HG03196 (cell line): ENCODE measurements around the gene GABRQ.
"Not testable (repeated sequence)": the region's sequence is repeated elsewhere in the genome, so short reads cannot be mapped to it uniquely, and the experiment has no call there.

Experiments used
- ATAC-seq: cut with Tn5 transposase; IDR thresholded peaks from one replicate; pipeline ENCODE4 v1.9.1; 2021; ENCODE audit not compliant: unreplicated experiment

Gene GABRQ

GRCh38 chrX:152656890-152657289 lies 19.2 kb downstream of the GABRQ start:
- no peak for ATAC-seq

GRCh38 chrX:152658302-152658701 lies 20.6 kb downstream of the GABRQ start:
- ATAC-seq, result no peak

- no peak for ATAC-seq
Measured at GRCh38 chrX:152663086-152663485, 25.4 kb downstream of the GABRQ start.

GRCh38 chrX:152674135-152674534 lies 36.4 kb downstream of the GABRQ start:
- ATAC-seq, result no peak

- ATAC-seq, result not testable (repeated sequence)
Measured at GRCh38 chrX:152674652-152675051, 37.0 kb downstream of the GABRQ start.

GRCh38 chrX:152681012-152681411 lies 43.3 kb downstream of the GABRQ start:
- ATAC-seq, result not testable (repeated sequence)

- not testable (repeated sequence) for ATAC-seq
Measured at GRCh38 chrX:152697952-152698931, 60.5 kb downstream of the GABRQ start, which contains the start of gene MAGEA3. MAGEA3 (plus strand) TSS chrX:152698794; CDS start chrX:152700833, 2,039 bp downstream.

GRCh38 chrX:152700390-152700789 lies 62.7 kb downstream of the GABRQ start:
- ATAC-seq, result not testable (repeated sequence)

- ATAC-seq, result not testable (repeated sequence)
Measured at GRCh38 chrX:152706500-152706899, 68.8 kb downstream of the GABRQ start.
